Neutrophil (primary cell): Measurements from ENCODE around the gene CCNL1.
"Not testable (repeated sequence)": the region's sequence is repeated elsewhere in the genome, so short reads cannot be mapped to it uniquely, and the experiment has no call there.

Experiments used
- H3K27ac ChIP-seq: fragments of 200-600 bp; sonication (generic); 2 replicates; pipeline ENCODE4 v1.5.1; 2016; ENCODE audit warnings: mild to moderate bottlenecking, moderate library complexity
- H3K27me3 ChIP-seq: fragments of 200-600 bp; sonication (generic); 2 replicates; pipeline ENCODE4 v1.6.0; 2016; ENCODE audit warnings: mild to moderate bottlenecking
- H3K36me3 ChIP-seq: fragments of 200-600 bp; sonication (generic); 2 replicates; pipeline ENCODE4 v1.5.1; 2017
- H3K4me1 ChIP-seq, 2 experiments: fragments of 200-600 bp in 1 of 2; sonication (generic) in 1 of 2; 1 replicate in 1 of 2; 2 replicates in 1 of 2; pipeline versions ENCODE4 v1.5.1 to v1.6.1; 2013 to 2016; ENCODE audit warnings: low read depth in 1 of 2, low read length in 1 of 2, mild to moderate bottlenecking in 1 of 2, moderate library complexity in 1 of 2; ENCODE audit not compliant: control insufficient read depth in 1 of 2, insufficient read depth in 1 of 2
- H3K4me3 ChIP-seq, 2 experiments: fragments of 200-600 bp in 1 of 2; sonication (generic) in 1 of 2; 1 replicate in 1 of 2; 2 replicates in 1 of 2; pipeline ENCODE4 v1.5.1; 2013 to 2016; ENCODE audit warnings: low read depth in 1 of 2, low read length in 1 of 2, mild to moderate bottlenecking in 1 of 2, moderate library complexity in 1 of 2
- H3K9me3 ChIP-seq: fragments of 200-600 bp; sonication (generic); 2 replicates; pipeline ENCODE4 v1.5.1; 2016
- TF ChIP-seq, protein P1 (sequence below): fragments of 200-600 bp; sonication (generic); IDR thresholded peaks from 2 replicates; pipeline ENCODE4 v1.5.1; 2016; ENCODE audit warnings: antibody characterized with exemption

CCNL1 gene

DNA sequence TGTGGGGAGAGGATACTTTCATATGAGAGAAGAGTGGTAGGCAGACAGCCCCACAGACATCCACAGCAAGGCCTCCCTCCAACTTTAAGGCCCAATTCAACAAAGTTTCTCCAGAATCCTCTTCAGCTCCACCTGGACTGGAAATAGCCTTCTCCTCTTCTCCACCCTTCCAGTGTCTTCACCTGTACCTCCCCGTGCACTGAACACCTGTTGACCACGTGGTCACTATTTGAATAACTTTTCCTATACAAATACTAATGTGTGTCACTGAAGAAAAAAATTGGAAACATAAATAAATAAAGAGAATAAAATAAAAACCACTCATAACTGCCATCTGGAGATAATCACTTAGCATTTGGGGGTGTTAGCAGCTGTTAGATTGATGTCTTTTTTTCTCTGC, 52.9 kb downstream of the CCNL1 start:
- H3K4me1 ChIP-seq, result peaks cover 0 to under 1% of the 10 kb centered on the region in 2 experiments
- TF ChIP-seq, protein P1, sequence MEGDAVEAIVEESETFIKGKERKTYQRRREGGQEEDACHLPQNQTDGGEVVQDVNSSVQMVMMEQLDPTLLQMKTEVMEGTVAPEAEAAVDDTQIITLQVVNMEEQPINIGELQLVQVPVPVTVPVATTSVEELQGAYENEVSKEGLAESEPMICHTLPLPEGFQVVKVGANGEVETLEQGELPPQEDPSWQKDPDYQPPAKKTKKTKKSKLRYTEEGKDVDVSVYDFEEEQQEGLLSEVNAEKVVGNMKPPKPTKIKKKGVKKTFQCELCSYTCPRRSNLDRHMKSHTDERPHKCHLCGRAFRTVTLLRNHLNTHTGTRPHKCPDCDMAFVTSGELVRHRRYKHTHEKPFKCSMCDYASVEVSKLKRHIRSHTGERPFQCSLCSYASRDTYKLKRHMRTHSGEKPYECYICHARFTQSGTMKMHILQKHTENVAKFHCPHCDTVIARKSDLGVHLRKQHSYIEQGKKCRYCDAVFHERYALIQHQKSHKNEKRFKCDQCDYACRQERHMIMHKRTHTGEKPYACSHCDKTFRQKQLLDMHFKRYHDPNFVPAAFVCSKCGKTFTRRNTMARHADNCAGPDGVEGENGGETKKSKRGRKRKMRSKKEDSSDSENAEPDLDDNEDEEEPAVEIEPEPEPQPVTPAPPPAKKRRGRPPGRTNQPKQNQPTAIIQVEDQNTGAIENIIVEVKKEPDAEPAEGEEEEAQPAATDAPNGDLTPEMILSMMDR, result no peak
- H3K27ac ChIP-seq, result no peak overlapping the region
- no peak overlapping the region for H3K4me3 ChIP-seq
- no peaks in the 10 kb centered on the region for H3K27me3 ChIP-seq
- no peaks in the 10 kb centered on the region for H3K36me3 ChIP-seq
- no peaks in the 10 kb centered on the region for H3K9me3 ChIP-seq

DNA sequence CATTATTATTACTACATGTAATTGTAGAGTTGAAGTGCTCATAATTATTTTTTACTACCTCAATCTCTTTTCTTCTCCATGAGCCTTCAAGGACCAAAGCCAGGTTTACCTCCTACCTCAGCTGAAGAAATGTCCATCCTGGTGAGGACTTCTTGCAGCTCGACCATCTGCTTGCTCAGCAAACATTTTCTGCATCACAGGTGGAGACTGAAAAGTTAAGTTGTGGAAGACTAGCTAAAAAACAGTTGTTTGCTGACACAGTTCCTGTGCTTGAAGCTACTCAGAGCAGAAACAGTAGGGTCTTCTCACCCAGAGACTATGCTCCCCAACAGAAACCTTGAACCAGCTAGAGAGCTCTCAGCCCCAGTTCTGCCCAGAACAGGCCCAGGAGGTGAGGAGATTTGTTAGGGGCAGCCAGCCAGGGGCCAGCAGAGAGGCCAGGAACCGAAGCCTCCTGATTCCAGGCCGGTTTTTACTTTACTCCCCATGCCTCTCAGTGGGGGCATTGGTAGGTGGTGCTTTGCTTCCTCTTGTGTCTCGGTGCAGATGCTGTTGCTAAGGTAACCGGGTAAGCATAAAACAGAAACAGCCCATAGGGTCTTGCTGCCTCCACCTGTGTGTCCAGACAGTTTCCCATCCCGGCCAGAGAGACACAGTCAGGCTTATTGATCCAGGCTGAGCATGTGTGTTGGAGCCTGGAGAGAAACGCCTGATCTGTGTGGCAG, 54.9 kb downstream of the CCNL1 start:
- Histone ChIP-seq H3K4me3 (no peak overlapping the region), H3K36me3 (no peaks in the 10 kb centered on the region), H3K9me3 (no peaks in the 10 kb centered on the region), H3K27ac (no peak overlapping the region), H3K27me3 (no peaks in the 10 kb centered on the region), H3K4me1 (peaks cover 12% of the 10 kb centered on the region in 2 experiments)
- TF ChIP-seq, protein P1, result no peak

DNA sequence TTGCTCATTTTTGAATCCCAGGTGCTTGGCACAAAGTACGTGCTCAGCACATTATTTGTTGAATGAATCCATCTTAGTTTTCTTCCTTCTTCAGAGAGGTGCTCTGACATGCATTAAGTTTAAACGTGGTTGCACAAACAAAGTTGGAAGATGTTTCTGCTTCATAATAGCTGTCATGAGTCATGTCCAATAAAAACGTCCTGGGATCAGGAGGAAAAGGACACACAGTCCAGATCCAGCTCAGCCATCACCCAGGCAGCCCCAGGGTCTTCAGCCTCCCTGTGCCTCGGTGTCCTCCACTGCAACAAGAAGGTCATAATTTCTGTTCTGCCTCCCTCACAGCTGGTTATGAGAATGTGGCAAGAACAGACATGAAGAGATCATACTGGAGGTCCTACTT, 55.4 kb downstream of the CCNL1 start:
- no peak overlapping the region for H3K27ac ChIP-seq
- no peaks in the 10 kb centered on the region for H3K9me3 ChIP-seq
- no peak overlapping the region for H3K4me3 ChIP-seq
- H3K4me1 ChIP-seq, result peaks cover 12% of the 10 kb centered on the region in 2 experiments
- TF ChIP-seq, protein P1, result no peak
- H3K36me3 ChIP-seq, result no peaks in the 10 kb centered on the region
- no peaks in the 10 kb centered on the region for H3K27me3 ChIP-seq

DNA sequence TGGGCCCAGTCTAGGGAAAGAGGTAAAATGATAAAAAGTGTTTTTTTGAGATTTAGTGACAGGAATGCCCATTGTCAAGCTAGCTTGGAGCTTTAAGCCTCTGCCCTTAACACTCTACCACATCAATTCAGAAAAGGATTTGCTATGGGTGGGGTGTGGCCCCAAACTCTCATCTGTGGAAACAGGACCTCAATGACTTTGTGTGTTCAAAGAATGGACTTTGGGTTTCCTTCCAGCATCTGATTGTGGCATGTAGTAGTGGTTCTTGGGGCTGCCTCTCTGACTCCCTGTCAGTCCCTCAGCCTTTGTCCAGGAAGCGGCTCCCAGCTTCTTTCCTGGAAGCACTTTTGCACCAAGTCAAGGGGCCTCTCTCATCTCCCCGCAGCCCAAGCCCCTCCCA, 56.1 kb downstream of the CCNL1 start:
- Histone ChIP-seq H3K9me3 (no peaks in the 10 kb centered on the region), H3K4me1 (peaks cover 12% of the 10 kb centered on the region in 2 experiments), H3K36me3 (no peaks in the 10 kb centered on the region), H3K27me3 (no peaks in the 10 kb centered on the region), H3K4me3 (no peak overlapping the region), H3K27ac (no peak overlapping the region)
- TF ChIP-seq, protein P1, result no peak

DNA sequence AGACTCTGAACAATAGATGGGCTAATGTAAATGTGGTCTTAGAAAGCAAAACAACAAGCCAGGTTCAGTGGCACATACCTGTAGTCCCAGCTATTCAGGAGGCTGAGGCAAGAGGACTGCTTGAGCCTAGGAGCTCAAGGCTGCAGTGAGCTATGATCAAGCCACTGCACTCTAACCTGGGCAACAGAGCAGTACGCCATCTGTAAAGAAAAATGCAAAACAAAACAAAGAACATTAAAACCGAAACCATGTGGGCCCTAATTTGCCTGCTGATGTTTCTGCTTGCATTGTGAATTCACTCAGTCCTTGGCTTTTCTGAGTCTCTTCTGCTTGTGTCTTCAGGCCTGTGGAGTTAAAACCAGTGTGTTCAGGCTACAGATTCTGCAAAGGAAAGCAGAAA, 56.7 kb downstream of the CCNL1 start:
- Histone ChIP-seq H3K4me3 (no peak overlapping the region), H3K27me3 (peaks cover 5% of the 10 kb centered on the region), H3K4me1 (peaks cover 12% of the 10 kb centered on the region in 2 experiments), H3K9me3 (no peaks in the 10 kb centered on the region), H3K27ac (no peak overlapping the region), H3K36me3 (no peaks in the 10 kb centered on the region)
- TF ChIP-seq, protein P1, result no peak

DNA sequence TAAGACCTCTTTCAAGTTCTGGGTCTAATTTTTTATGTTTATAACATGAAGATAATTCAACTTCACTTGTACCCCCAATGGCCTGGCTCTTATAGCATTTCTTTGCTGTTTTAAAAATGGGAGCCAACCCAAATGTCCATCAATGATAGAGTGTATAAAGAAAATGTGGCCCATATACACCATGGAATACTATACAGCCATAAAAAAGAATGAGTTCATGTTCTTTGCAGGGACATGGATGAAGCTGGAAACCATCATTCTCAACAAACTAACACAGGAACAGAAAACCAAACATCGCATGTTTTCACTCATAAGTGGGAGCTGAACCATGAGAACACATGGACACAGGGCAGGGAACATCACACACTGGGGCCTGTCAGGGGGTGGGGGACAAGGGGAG, 57.4 kb downstream of the CCNL1 start:
- not testable (repeated sequence) for H3K4me3 ChIP-seq, H3K36me3 ChIP-seq, H3K27ac ChIP-seq, H3K27me3 ChIP-seq, H3K9me3 ChIP-seq
- peaks cover 12% of the 10 kb centered on the region in 2 experiments for H3K4me1 ChIP-seq
